Articular chondrocyte of knee joint (primary cell): ENCODE data around the gene CXCR1. TPM values are rescaled to one million over a fixed set of nuclear protein-coding genes. Genes with fewer than 3 reads are reported as not detected.

ENCODE experiments used
- total RNA-seq: library from RNA; depleted of rRNA; stranded (reverse); fragments of >200 nt; gene quantifications from 2 replicates; pipeline ENCODE4 v1.2.3, GENCODE V29; 2012

The CXCR1 gene
- total RNA-seq: not detected in 2 replicates

GRCh38 chr2:218166791-218167190 lies at the start of gene CXCR1:
CXCR1 (minus strand) TSS chr2:218166962; CDS start chr2:218165211, 1,751 bp downstream.

GRCh38 chr2:218125626-218126080 lies 41.1 kb downstream of the CXCR1 start, which contains the start of gene CXCR2:
CXCR2 (plus strand) TSS chr2:218126028; CDS start chr2:218134802, 8,774 bp downstream.

Other genes with a start within 250 kb of the CXCR1 start
- gene TNS1, start 164.0 kb downstream of the CXCR1 start, total RNA-seq: 102 and 125 TPM in 2 replicates
- not detected in 2 replicates for gene RUFY4, start 97.7 kb downstream of the CXCR1 start, total RNA-seq
- gene CXCR2, start 40.9 kb downstream of the CXCR1 start, total RNA-seq: not detected in 2 replicates
- 305 and 318 TPM in 2 replicates for gene ARPC2, start 50.2 kb upstream of the CXCR1 start, total RNA-seq
- 0.11 and 0.26 TPM in 2 replicates for gene GPBAR1, start 94.1 kb upstream of the CXCR1 start, total RNA-seq
- gene AAMP, start 103.2 kb upstream of the CXCR1 start, total RNA-seq: 77.2 and 77.5 TPM in 2 replicates
- 18.7 and 19.5 TPM in 2 replicates for gene PNKD, start 103.6 kb upstream of the CXCR1 start, total RNA-seq
- gene TMBIM1, start 125.5 kb upstream of the CXCR1 start, total RNA-seq: 230 and 339 TPM in 2 replicates
- gene CATIP, start 189.9 kb upstream of the CXCR1 start, total RNA-seq: 0.26 TPM in 1 of 2 replicates, not detected in the other
- 0.32 and 1.3 TPM in 2 replicates for gene SLC11A1, start 215.3 kb upstream of the CXCR1 start, total RNA-seq
- 59.2 and 69.6 TPM in 2 replicates for gene CTDSP1, start 232.9 kb upstream of the CXCR1 start, total RNA-seq